Activated T-cell treated with anti-CD3 and anti-CD28 coated beads for 1 hour (primary cell): ENCODE results near the gene BCAS1.

Source experiments
- DNase-seq: peaks from one replicate; pipeline ENCODE4 v3.0.0-alpha.2; 2020; ENCODE audit warnings: low read depth

BCAS1 gene

GRCh38 chr20:54076259-54076658 lies 5.9 kb upstream of the BCAS1 start:
- DNase-seq, result no peak

GRCh38 chr20:54075322-54075721 lies 4.9 kb upstream of the BCAS1 start:
- no peak for DNase-seq

GRCh38 chr20:54074511-54074910 lies 4.1 kb upstream of the BCAS1 start:
- no peak for DNase-seq

- no peak for DNase-seq
Measured at GRCh38 chr20:54073288-54073687, 2.9 kb upstream of the BCAS1 start.

- no peak for DNase-seq
Measured at GRCh38 chr20:54069501-54069971, 858 bp downstream of the BCAS1 start.

- DNase-seq, result no peak
Measured at GRCh38 chr20:54068966-54069365, 1.4 kb downstream of the BCAS1 start.

GRCh38 chr20:54068495-54068894 lies 1.9 kb downstream of the BCAS1 start:
- no peak for DNase-seq

- DNase-seq, result no peak
Measured at GRCh38 chr20:54067606-54068174, 2.7 kb downstream of the BCAS1 start.

- DNase-seq, result no peak
Measured at GRCh38 chr20:54065601-54066038, 4.8 kb downstream of the BCAS1 start.

GRCh38 chr20:54064939-54065338 lies 5.5 kb downstream of the BCAS1 start:
- no peak for DNase-seq

- peak; percentile 9 for DNase-seq
Measured at GRCh38 chr20:54063992-54064676, 6.3 kb downstream of the BCAS1 start.

GRCh38 chr20:54063580-54063979 lies 6.8 kb downstream of the BCAS1 start:
- no peak for DNase-seq

GRCh38 chr20:54062812-54063280 lies 7.5 kb downstream of the BCAS1 start:
- no peak for DNase-seq

- no peak for DNase-seq
Measured at GRCh38 chr20:54061101-54061881, 9.1 kb downstream of the BCAS1 start.

- no peak for DNase-seq
Measured at GRCh38 chr20:54059691-54060364, 10.6 kb downstream of the BCAS1 start.

GRCh38 chr20:54058420-54059139 lies 11.8 kb downstream of the BCAS1 start:
- DNase-seq, result no peak

GRCh38 chr20:54056762-54057639 lies 13.4 kb downstream of the BCAS1 start:
- no peak for DNase-seq

GRCh38 chr20:54054516-54054915 lies 15.9 kb downstream of the BCAS1 start:
- DNase-seq, result no peak

- DNase-seq, result no peak
Measured at GRCh38 chr20:54051068-54051467, 19.3 kb downstream of the BCAS1 start.

- DNase-seq, result no peak
Measured at GRCh38 chr20:54048891-54049545, 21.4 kb downstream of the BCAS1 start.
